CD4-positive, alpha-beta T cell (primary cell): Measurements from ENCODE around the gene MAPKAP1. TPM values are rescaled to one million over a fixed set of nuclear protein-coding genes. Genes with fewer than 3 reads are reported as not detected.
"Not testable (repeated sequence)": the region's sequence is repeated elsewhere in the genome, so short reads cannot be mapped to it uniquely, and the experiment has no call there.

Experiments used
- ATAC-seq: fragments of 200-7000 bp; cut with Tn5 transposase; one replicate; pipeline ENCODE4 v1.10.0; 2022; ENCODE audit warnings: mild to moderate bottlenecking; ENCODE audit not compliant: poor library complexity
- CTCF ChIA-PET: fragments of 350-600 bp; sonication (Branson Sonifier 250); formaldehyde crosslinking; loops from one replicate; lab custom pipeline; 2021; ENCODE audit warnings: antibody characterized with exemption, inconsistent platforms; lab: Charles Lee
- POLR2A ChIA-PET: fragments of 350-600 bp; sonication (Branson Sonifier 250); formaldehyde crosslinking; loops from one replicate; lab custom pipeline; 2021; ENCODE audit warnings: antibody characterized with exemption, inconsistent platforms; lab: Charles Lee
- DNase-seq, 14 experiments: peaks; one replicate each; pipeline ENCODE4 v3.0.0-alpha.2; 2013 to 2020; ENCODE audit warnings: mixed read lengths in 2 of 14
- H3K27ac ChIP-seq, 2 donors: one replicate each; pipeline versions ENCODE4 v1.5.1 to v1.7.0; 2013; ENCODE audit warnings: low read length in 2 of 2, low read depth in 1 of 2, mild to moderate bottlenecking in 1 of 2
- H3K27me3 ChIP-seq, 2 experiments: 1 replicate in 1 of 2; 2 replicates in 1 of 2; pipeline versions ENCODE4 v1.6.1 to v1.7.0; 2013; ENCODE audit warnings: low read length in 2 of 2, control low read depth in 1 of 2, mild to moderate bottlenecking in 1 of 2, moderate library complexity in 1 of 2; ENCODE audit not compliant: insufficient read depth in 2 of 2, control insufficient read depth in 1 of 2
- H3K36me3 ChIP-seq: one replicate; pipeline ENCODE4 v1.6.1; 2013; ENCODE audit warnings: low read length, control low read depth; ENCODE audit not compliant: insufficient read depth
- H3K4me1 ChIP-seq: one replicate; pipeline ENCODE4 v1.6.1; 2013; ENCODE audit warnings: low read length, control low read depth; ENCODE audit not compliant: insufficient read depth
- H3K4me3 ChIP-seq: one replicate; pipeline ENCODE4 v1.5.1; 2013; ENCODE audit warnings: mild to moderate bottlenecking, low read length, moderate library complexity
- H3K9me3 ChIP-seq, 2 experiments: 1 replicate in 1 of 2; 2 replicates in 1 of 2; pipeline versions ENCODE4 v1.6.1 to v1.7.0; 2013; ENCODE audit warnings: low read length in 2 of 2, mild to moderate bottlenecking in 2 of 2, control low read depth in 1 of 2, moderate library complexity in 1 of 2; ENCODE audit not compliant: control insufficient read depth in 1 of 2, insufficient read depth in 1 of 2
- H3K27ac Mint-ChIP-seq: one replicate; pipeline ENCODE4 v1.8.0; 2020; ENCODE audit warnings: mixed read lengths
- H3K27me3 Mint-ChIP-seq: one replicate; pipeline ENCODE4 v1.8.0; 2021; ENCODE audit warnings: mixed read lengths
- H3K36me3 Mint-ChIP-seq: one replicate; pipeline ENCODE4 v1.8.0; 2021; ENCODE audit warnings: low read depth, mixed read lengths
- H3K4me1 Mint-ChIP-seq: one replicate; pipeline ENCODE4 v1.8.0; 2021; ENCODE audit warnings: low read depth, mixed read lengths
- H3K4me3 Mint-ChIP-seq: one replicate; pipeline ENCODE4 v1.8.0; 2020; ENCODE audit warnings: mild to moderate bottlenecking, mixed read lengths
- H3K9me3 Mint-ChIP-seq: one replicate; pipeline ENCODE4 v1.8.0; 2020; ENCODE audit warnings: mixed read lengths
- intact Hi-C, 2 experiments: fragments of 100-400 bp; cut with DNase I in 1 of 2; cut with micrococcal nuclease in 1 of 2; formaldehyde crosslinking; loops; one replicate each; pipeline versions ENCODE4 v1.15.1 to v1.9.0; 2023 to 2025; cut with DNase I, micrococcal nuclease
- total RNA-seq, 174 experiments: library from RNA in 2 of 174; stranded (reverse) in 2 of 174; gene quantifications; one replicate each; pipeline ENCODE4 v1.2.3 and lab custom pipeline; 2021 to 2026
- TF ChIP-seq, protein P1 (sequence below): fragments of 200-600 bp; IDR thresholded peaks from one replicate; pipeline ENCODE4 v1.8.0; 2022; ENCODE audit warnings: antibody characterized with exemption, mild to moderate bottlenecking

MAPKAP1 gene
- total RNA-seq, 2 experiments from 2014 or later = 40.3 to 44.9 TPM

DNA sequence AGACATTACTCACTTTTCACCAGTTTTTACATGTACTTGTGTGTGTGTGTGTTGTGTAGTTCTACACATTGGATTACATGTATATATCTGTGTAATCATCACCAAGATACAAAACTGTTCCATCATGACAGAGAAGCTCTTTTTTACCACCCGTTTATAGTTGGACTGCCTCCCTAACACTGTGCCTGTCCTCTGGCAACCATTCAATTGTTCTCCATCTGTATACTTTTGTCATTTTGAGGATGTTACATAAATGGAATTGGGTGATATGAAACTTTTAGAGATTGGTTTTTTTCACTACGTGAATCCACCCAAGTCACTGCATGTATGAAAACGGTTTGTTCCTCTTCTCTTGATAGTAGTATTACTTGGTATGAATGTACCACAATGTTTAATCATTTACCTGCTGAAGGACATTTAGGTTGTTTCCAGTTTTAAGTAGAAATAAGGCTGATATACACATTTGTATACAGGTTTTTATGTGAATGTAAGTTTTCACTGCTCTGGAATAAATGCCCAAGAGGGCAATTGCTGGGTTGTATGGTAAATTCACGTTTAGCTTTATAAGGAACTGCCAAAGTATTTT lies 126.2 kb downstream of the MAPKAP1 start:
- ChIA-PET POLR2A (no interaction called here), CTCF (no interaction called here)
- no peak overlapping the region for H3K27ac ChIP-seq
- TF ChIP-seq, protein P1, sequence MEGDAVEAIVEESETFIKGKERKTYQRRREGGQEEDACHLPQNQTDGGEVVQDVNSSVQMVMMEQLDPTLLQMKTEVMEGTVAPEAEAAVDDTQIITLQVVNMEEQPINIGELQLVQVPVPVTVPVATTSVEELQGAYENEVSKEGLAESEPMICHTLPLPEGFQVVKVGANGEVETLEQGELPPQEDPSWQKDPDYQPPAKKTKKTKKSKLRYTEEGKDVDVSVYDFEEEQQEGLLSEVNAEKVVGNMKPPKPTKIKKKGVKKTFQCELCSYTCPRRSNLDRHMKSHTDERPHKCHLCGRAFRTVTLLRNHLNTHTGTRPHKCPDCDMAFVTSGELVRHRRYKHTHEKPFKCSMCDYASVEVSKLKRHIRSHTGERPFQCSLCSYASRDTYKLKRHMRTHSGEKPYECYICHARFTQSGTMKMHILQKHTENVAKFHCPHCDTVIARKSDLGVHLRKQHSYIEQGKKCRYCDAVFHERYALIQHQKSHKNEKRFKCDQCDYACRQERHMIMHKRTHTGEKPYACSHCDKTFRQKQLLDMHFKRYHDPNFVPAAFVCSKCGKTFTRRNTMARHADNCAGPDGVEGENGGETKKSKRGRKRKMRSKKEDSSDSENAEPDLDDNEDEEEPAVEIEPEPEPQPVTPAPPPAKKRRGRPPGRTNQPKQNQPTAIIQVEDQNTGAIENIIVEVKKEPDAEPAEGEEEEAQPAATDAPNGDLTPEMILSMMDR = no peak
- H3K36me3 ChIP-seq = peaks cover 16% of the 10 kb centered on the region
- no peak overlapping the region for H3K4me3 Mint-ChIP-seq
- no peak overlapping the region for H3K4me3 ChIP-seq
- H3K4me1 ChIP-seq = no peaks in the 10 kb centered on the region
- H3K36me3 Mint-ChIP-seq = peaks cover 75% of the 10 kb centered on the region
- H3K27me3 ChIP-seq = no peaks in the 10 kb centered on the region
- intact Hi-C loops = no loop called here
- H3K27ac Mint-ChIP-seq = no peak overlapping the region
- peaks cover 0 to 5% of the 10 kb centered on the region in 2 experiments for H3K9me3 ChIP-seq
- no peaks in the 10 kb centered on the region for H3K4me1 Mint-ChIP-seq
- H3K27me3 Mint-ChIP-seq = no peaks in the 10 kb centered on the region
- no peak for DNase-seq
- ATAC-seq = no peak
- H3K9me3 Mint-ChIP-seq = peaks cover 4% of the 10 kb centered on the region

DNA sequence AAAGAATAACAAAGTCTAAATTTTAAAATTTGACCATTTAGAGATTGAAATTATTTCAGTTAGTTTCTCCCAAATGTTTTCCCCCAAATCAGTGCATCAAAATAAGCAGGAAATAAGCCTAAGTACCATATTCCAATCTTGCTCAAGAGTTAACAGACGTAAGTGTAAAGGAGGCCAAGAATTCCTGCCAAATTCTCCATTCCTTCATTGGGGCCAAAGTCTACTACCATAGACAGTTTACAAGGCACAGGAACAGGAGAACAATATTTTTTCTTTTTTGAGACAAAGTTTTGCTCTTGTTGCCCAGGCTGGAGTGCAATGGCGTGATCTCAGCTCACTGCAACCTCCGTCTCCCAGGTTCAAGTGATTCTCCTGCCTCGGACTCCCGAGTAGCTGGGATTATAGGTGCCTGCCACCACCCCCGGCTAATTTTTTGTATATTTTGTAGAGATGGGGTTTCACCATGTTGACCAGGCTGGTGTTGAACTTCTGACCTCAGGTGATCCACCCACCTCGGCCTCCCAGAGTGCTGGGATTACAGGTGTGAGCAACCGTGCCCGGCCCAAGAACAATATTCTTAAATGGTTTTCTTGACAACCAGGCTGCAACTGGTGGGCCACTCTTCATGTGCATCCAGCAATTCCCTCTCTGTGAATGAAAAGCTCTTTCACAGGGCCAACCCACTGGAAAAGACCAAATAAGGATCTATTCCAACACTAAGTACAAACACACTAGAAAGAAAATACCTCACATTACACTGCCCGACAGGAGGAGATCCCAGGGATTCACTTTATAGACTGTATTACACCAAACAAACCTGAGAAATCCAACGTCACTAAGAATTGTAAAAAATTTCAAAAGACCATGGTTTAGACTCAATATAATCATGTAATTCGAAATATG lies 127.7 kb downstream of the MAPKAP1 start:
- Mint-ChIP-seq H3K4me1 (no peaks in the 10 kb centered on the region), H3K9me3 (peaks cover 4% of the 10 kb centered on the region), H3K27me3 (no peaks in the 10 kb centered on the region), H3K36me3 (peaks cover 80% of the 10 kb centered on the region), H3K27ac (no peak overlapping the region), H3K4me3 (no peak overlapping the region)
- H3K27ac ChIP-seq = no peak overlapping the region
- H3K36me3 ChIP-seq = peaks cover 6% of the 10 kb centered on the region
- TF ChIP-seq, protein P1 = no peak
- POLR2A ChIA-PET = no interaction called here
- H3K27me3 ChIP-seq = no peaks in the 10 kb centered on the region
- CTCF ChIA-PET = no interaction called here
- intact Hi-C loops = no loop called here
- peaks cover 0 to 5% of the 10 kb centered on the region in 2 experiments for H3K9me3 ChIP-seq
- no peaks in the 10 kb centered on the region for H3K4me1 ChIP-seq
- no peak for DNase-seq
- ATAC-seq = no peak
- no peak overlapping the region for H3K4me3 ChIP-seq

DNA sequence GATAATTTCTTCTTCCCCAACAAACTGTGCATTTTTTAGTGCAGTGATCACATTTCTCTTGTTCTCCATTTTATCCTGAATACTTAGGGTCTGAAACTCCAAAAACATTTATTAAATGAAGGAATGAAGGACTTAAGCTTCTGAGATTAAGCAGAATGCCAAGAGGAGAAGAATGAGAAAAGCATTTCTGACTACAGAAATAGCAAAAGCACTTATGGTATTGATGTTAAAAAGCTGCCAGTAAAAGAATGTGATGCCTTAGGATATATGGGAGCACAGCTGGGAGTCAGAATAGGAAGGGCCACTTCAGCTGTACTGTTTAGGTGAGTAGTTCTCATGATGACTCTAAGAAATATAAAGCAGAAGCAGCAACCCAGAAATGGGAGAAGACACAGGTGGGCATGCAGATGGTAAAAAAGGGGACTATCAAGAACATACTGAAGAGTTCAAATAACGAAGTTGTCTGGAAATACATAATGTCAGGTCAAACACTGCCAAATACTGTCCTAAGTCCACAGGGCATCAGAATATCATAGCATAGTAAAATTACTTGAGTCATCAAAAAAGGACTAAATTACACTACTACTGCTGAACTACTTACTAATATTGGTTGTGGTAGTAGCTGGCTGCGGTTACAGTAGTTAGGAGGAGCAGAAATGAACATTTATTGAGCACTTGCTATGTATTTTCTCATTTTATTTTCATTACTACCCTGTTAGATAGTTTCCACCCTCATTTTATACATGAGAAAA lies 132.7 kb downstream of the MAPKAP1 start:
- intact Hi-C loops = no loop called here
- ATAC-seq (no peak), DNase-seq (no peak)
- H3K9me3 ChIP-seq = peaks cover 3 to 11% of the 10 kb centered on the region in 2 experiments
- Mint-ChIP-seq H3K4me3 (no peak overlapping the region), H3K27ac (no peak overlapping the region), H3K36me3 (peaks cover 64% of the 10 kb centered on the region), H3K9me3 (peaks cover 9% of the 10 kb centered on the region), H3K27me3 (no peaks in the 10 kb centered on the region), H3K4me1 (no peaks in the 10 kb centered on the region)
- peaks cover 3% of the 10 kb centered on the region for H3K36me3 ChIP-seq
- TF ChIP-seq, protein P1 = no peak
- ChIA-PET CTCF (no interaction called here), POLR2A (no interaction called here)
- no peak overlapping the region for H3K27ac ChIP-seq
- H3K4me3 ChIP-seq = no peak overlapping the region
- H3K4me1 ChIP-seq = no peaks in the 10 kb centered on the region
- H3K27me3 ChIP-seq = no peaks in the 10 kb centered on the region

DNA sequence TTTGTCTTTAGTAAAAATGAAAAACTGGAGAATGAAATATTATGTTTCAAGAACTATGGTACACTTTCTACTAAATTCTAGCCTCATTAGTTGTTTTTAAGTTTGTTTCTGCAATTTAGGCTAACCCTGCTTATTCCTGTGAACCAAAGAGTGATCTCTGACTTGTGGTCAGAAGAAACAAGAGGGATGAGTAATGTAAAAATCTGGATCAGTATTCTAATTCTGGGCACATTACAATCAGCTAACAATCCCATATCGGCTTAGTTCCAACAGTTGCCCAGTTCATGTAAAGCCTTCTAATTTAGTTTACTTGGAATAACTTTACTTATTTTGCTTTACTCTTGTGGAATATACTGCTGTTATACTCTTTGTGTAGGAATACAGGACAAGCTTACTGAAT lies 134.5 kb downstream of the MAPKAP1 start:
- H3K4me1 ChIP-seq, H3K27me3 ChIP-seq, H3K4me3 Mint-ChIP-seq, H3K27ac ChIP-seq, ATAC-seq, POLR2A ChIA-PET, H3K27ac Mint-ChIP-seq, H3K36me3 ChIP-seq, intact Hi-C loops, H3K27me3 Mint-ChIP-seq, H3K9me3 Mint-ChIP-seq, H3K4me1 Mint-ChIP-seq, H3K4me3 ChIP-seq, DNase-seq: not testable (repeated sequence)
- peaks cover 53% of the 10 kb centered on the region for H3K36me3 Mint-ChIP-seq
- CTCF ChIA-PET = interaction anchor here (0.7 kb wide), 1 partner anchor 104 kb away, joined by 4 read pairs; no protein-coding TSS in a partner anchor
- peaks cover 3 to 11% of the 10 kb centered on the region in 2 experiments for H3K9me3 ChIP-seq
